GM12873 (cell line): Measurements from ENCODE around the gene KCNJ5.

Experiments used
- TF ChIP-seq, protein P1 (sequence below): IDR thresholded peaks from 2 replicates; pipeline ENCODE4 v1.5.1; 2012; ENCODE audit warnings: low read depth, mild to moderate bottlenecking, moderate library complexity, low read length, control low read depth; ENCODE audit not compliant: insufficient read depth; ENCODE audit errors: missing control alignments

The KCNJ5 gene

GRCh38 chr11:128929991-128930390 is 38.8 kb downstream of the KCNJ5 start:
- TF ChIP-seq, protein P1, sequence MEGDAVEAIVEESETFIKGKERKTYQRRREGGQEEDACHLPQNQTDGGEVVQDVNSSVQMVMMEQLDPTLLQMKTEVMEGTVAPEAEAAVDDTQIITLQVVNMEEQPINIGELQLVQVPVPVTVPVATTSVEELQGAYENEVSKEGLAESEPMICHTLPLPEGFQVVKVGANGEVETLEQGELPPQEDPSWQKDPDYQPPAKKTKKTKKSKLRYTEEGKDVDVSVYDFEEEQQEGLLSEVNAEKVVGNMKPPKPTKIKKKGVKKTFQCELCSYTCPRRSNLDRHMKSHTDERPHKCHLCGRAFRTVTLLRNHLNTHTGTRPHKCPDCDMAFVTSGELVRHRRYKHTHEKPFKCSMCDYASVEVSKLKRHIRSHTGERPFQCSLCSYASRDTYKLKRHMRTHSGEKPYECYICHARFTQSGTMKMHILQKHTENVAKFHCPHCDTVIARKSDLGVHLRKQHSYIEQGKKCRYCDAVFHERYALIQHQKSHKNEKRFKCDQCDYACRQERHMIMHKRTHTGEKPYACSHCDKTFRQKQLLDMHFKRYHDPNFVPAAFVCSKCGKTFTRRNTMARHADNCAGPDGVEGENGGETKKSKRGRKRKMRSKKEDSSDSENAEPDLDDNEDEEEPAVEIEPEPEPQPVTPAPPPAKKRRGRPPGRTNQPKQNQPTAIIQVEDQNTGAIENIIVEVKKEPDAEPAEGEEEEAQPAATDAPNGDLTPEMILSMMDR = no peak

- TF ChIP-seq, protein P1 = no peak
These were observed 39.9 kb downstream of the KCNJ5 start for GRCh38 chr11:128931066-128931465.

- TF ChIP-seq, protein P1 = no peak
These were observed 40.5 kb downstream of the KCNJ5 start for GRCh38 chr11:128931668-128932067.

DNA sequence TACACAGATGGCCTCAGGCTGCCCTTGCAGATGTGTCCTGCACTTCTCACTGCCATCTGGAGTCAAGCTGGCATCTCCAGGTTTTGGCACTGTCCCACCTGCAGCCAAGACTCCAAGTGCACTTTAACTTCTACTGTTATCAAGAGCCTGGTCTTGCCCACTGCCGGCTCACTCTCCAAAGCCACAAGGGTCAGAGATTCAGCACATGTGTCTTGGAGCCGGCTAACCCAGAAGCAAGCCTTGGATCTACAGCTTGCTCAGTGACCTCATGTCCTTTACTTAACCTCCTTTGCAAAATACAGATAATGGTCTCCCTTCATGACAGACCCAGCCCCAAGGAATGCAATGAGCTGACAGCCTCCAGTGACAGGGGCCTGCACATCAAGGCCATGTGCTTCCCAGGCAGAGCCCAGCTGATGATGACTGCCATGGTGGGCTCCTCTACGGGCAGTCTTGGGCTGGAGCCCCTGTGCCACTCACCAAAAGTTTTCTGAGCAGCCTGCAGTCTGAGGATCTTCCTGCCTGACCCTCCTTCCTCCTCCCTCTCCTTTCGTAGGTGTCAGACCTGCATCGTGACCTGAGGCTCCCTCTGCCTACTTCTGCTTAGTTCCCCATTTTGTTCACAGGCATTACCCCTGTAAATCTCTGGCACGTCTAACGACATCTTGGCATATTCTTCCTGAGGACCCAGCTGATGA is 42.5 kb downstream of the KCNJ5 start:
- TF ChIP-seq, protein P1 = no peak

GRCh38 chr11:128934351-128934750 is 43.2 kb downstream of the KCNJ5 start:
- TF ChIP-seq, protein P1 = no peak

DNA sequence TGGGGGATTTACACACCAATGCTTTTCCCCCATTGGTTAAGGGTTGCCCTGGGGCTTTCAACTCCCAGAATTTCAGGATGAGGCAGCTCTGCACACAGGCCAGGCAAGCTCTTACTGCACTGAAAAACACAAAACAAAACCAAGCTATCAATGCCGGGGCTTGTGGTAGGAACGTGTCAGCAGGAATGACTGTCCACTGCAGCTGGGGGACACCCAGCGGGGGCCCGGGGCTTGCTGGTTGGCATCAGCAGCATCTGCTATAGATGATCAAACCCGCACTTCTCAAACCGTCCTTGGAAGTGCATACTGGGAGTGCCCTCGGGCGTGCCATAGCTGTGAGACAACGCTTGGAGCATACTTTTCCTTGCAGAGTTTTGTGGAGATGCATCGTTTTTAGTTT is 43.8 kb downstream of the KCNJ5 start:
- TF ChIP-seq, protein P1 = no peak

GRCh38 chr11:128936606-128937251 is 45.6 kb downstream of the KCNJ5 start:
- TF ChIP-seq, protein P1 = no peak
